ENCODE measurements around the gene DCTN4. TPM values are rescaled to one million over a fixed set of nuclear protein-coding genes. Genes with fewer than 3 reads are reported as not detected.
A peak's percentile ranks its signal among the peaks of the same experiment; 100 is the strongest.

The DCTN4 gene
- total RNA-seq, 4 donors from 2014 or later = 50.1 to 73.1 (median 57.5) TPM

GRCh38 chr5:150780187-150780692 lies 21.4 kb upstream of the DCTN4 start:
- intact Hi-C loops (cut with DNase I; ENCODE audit: low total_unique reads) = no loop called here
- H3K4me3 ChIP-seq (ENCODE audit: low read depth, poor library complexity, severe bottlenecking) = no peak overlapping the region
- WGBS, 2 donors = 65 to 66% methylated on average over 6 of the region's 6 CpGs
- TF ChIP-seq POLR2A (IDR thresholded peaks at IDR 0.05) = no peak
- TF ChIP-seq, protein P1, sequence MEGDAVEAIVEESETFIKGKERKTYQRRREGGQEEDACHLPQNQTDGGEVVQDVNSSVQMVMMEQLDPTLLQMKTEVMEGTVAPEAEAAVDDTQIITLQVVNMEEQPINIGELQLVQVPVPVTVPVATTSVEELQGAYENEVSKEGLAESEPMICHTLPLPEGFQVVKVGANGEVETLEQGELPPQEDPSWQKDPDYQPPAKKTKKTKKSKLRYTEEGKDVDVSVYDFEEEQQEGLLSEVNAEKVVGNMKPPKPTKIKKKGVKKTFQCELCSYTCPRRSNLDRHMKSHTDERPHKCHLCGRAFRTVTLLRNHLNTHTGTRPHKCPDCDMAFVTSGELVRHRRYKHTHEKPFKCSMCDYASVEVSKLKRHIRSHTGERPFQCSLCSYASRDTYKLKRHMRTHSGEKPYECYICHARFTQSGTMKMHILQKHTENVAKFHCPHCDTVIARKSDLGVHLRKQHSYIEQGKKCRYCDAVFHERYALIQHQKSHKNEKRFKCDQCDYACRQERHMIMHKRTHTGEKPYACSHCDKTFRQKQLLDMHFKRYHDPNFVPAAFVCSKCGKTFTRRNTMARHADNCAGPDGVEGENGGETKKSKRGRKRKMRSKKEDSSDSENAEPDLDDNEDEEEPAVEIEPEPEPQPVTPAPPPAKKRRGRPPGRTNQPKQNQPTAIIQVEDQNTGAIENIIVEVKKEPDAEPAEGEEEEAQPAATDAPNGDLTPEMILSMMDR (IDR thresholded peaks at IDR 0.05) = no peak
- DNase-seq (ENCODE audit: low spot score in 2 of 2) = no peak

DNA sequence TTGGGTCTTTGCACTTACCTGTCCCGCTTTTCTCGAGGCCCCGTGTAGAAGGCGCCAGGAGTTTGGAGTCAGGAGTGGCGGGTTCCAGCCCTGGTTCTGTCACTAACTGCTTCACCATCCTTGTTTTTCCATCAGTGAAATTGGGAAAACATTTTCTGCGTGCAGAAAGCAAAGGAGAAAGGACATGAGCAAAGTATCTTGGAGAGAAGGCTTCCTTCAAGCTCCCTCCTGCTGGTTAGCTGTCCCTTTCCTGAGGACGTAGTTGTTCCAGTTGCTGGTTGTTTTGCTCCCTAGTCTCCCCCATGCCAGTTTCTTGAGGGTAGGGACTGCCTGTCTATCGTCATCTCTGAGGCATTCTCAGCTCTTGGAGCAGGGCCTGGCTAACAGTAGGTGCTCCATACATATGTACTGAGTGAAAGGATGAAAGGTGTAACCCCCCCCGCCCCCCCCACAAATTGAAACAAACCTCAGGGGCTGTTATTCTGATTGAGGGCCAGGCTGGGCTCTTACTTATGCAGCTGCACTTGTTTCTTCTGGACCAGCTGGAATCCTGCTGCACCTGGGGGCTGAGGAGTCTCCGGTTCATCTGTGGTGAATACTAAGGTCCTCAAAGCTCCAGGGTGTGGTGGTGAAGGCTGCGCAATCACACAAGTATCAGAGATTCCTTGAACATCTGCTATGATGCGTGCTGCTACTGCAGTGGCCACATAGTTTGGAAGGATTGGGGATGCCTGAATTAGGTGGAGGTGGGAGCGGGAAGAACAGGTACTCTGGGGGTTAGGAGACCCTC lies 20.8 kb upstream of the DCTN4 start:
- no peak for DNase-seq (ENCODE audit: low spot score in 2 of 2)
- 43 to 44% methylated on average over 13 of the region's 13 CpGs for WGBS, 2 donors
- H3K4me3 ChIP-seq (ENCODE audit: low read depth, poor library complexity, severe bottlenecking) = peak overlapping the region; percentile 68
- intact Hi-C loops (cut with DNase I; ENCODE audit: low total_unique reads) = no loop called here
- TF ChIP-seq, protein P1 (IDR thresholded peaks at IDR 0.05) = no peak
- TF ChIP-seq POLR2A (IDR thresholded peaks at IDR 0.05) = no peak

GRCh38 chr5:150778517-150779396 lies 19.9 kb upstream of the DCTN4 start, which contains the start of gene SMIM3:
TSS of gene SMIM3 (plus strand) at chr5:150778757. CDS start at chr5:150795441, 16,684 bp downstream.
- 0 to 2% methylated on average over 57 to 59 of the region's 59 CpGs for WGBS, 2 donors
- H3K4me3 ChIP-seq (ENCODE audit: low read depth, poor library complexity, severe bottlenecking) = peak within 1 kb of the TSS; percentile 68
- no peak for TF ChIP-seq POLR2A (IDR thresholded peaks at IDR 0.05)
- TF ChIP-seq, protein P1 (IDR thresholded peaks at IDR 0.05) = no peak
- intact Hi-C loops (cut with DNase I; ENCODE audit: low total_unique reads) = no loop called here
- DNase-seq (ENCODE audit: low spot score in 2 of 2) = peak; percentile 64 to 96

DNA sequence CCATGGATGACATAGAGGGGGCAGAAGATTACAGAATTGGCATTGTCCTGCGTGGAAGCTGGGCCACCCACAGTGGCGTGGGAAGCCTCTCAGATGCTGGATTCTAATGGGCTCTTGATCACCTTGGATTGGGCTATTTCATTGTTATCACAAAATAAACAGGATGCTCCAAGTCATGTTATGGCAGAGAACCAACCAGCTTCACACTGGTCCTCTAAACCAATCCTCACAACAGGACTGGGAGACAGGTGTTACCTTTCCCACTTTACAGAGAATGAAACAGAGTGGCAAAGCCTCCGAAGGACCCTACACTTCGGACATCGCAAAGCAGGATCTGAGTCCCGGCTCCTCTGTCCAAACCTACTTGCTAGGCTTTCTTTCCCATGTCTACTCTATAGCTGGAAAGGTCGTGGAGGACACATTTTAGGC lies 19.3 kb upstream of the DCTN4 start:
- TF ChIP-seq, protein P1 (IDR thresholded peaks at IDR 0.05) = no peak
- TF ChIP-seq POLR2A (IDR thresholded peaks at IDR 0.05) = no peak
- H3K4me3 ChIP-seq (ENCODE audit: low read depth, poor library complexity, severe bottlenecking) = peak overlapping the region; percentile 68
- DNase-seq (ENCODE audit: low spot score in 2 of 2) = no peak
- whole genome bisulfite sequencing, 2 donors = 27 to 30% methylated on average over 7 of the region's 7 CpGs
- intact Hi-C loops (cut with DNase I; ENCODE audit: low total_unique reads) = no loop called here

DNA sequence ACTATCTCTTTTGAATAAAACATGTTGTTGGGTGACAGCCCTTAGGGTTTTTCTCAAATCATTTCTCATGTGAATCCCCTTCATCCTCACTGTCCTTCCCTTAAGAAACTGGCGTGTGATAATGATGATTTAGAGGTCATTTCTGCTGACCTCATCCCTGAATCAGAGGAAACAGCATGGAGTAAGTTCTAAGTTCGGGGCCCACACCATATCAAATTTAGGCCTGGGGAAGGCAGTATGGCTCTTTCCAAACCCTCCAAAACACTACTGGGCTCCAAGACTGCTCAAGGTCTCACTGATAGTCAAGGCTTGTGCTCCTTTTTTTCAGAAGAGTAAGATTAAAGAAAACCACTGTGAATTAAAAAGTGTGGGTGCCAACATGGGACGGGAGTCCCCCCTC lies 18.9 kb upstream of the DCTN4 start:
- intact Hi-C loops (cut with DNase I; ENCODE audit: low total_unique reads) = no loop called here
- H3K4me3 ChIP-seq (ENCODE audit: low read depth, poor library complexity, severe bottlenecking) = no peak overlapping the region

More for the DNA sequence above, 18.9 kb upstream of the DCTN4 start:
- 64 to 77% methylated on average over 3 of the region's 3 CpGs for WGBS, 2 donors
- TF ChIP-seq, protein P1 (IDR thresholded peaks at IDR 0.05) = no peak
- TF ChIP-seq POLR2A (IDR thresholded peaks at IDR 0.05) = no peak
- DNase-seq (ENCODE audit: low spot score in 2 of 2) = no peak
